AG08396 (cell line): ENCODE measurements around the gene KCNJ16.

Experiments
- DNase-seq: peaks from one replicate; pipeline ENCODE4 v3.0.0; 2012; ENCODE audit warnings: low spot score, mixed read lengths

KCNJ16 gene

GRCh38 chr17:70130289-70130688 is 55.3 kb downstream of the KCNJ16 start:
- no peak for DNase-seq

GRCh38 chr17:70132505-70132904 is 57.5 kb downstream of the KCNJ16 start:
- no peak for DNase-seq

DNA sequence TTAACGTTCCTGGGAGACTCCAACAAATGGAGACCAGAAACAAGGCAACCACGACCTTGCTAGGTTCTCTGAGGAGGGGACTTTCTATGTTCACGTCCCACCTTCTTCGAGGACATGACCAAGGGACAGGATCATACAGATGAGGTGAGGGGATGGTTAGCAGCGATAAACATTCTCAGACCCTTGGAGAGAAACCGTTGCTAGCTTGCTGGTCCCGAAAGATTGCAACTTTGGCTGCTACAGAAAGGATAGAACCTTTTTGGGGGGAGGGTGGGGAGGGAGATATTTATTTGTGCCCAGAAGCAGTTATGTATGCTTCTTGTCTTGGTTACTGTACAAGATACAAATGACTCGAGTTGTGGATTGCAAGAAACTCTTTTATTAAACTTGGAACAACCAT is 59.0 kb downstream of the KCNJ16 start:
- no peak for DNase-seq

GRCh38 chr17:70134777-70135176 is 59.8 kb downstream of the KCNJ16 start:
- DNase-seq: no peak

GRCh38 chr17:70136131-70136530 is 61.1 kb downstream of the KCNJ16 start:
- no peak for DNase-seq

DNA sequence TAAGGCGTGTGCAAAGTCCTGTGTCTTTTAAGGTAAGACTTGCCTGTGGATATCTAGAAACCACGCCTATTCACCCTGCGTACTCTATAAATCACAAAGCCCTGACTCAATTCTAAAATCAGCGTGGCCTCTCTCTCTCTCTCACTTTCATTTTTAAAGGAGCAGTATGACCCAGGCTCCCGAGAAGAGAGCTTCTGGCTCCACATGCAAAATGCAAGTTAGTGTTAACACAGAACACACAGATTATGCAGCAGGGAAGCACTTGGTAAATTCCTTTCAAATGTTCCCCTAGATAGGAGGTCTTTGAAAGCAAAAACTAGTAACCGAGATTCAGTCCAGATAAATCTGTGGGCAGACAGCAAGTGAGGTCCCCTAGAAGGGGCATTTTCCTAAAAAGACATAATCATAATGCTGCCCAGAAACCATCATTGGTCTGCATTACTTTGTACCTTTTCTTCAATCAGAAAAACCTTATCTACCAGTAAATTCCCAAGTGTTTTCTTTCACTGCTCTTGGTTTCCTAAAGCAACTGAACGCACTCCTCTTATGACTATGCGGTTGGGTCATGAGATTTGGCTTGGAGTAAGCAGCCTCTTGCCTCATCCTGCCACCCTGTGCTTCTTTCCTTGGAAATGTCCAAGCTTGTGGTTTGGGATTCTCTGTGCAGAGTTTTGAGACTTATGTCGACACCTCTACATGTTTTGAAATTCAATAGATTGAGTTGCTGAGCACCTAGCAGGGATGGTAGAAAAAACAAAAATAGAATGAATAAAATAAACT is 62.6 kb downstream of the KCNJ16 start:
- DNase-seq: peak; percentile 75

- DNase-seq: peak; percentile 40
Measured at GRCh38 chr17:70138291-70138865, 63.4 kb downstream of the KCNJ16 start.

- DNase-seq: no peak
Measured at GRCh38 chr17:70139449-70139993, 64.5 kb downstream of the KCNJ16 start.

DNA sequence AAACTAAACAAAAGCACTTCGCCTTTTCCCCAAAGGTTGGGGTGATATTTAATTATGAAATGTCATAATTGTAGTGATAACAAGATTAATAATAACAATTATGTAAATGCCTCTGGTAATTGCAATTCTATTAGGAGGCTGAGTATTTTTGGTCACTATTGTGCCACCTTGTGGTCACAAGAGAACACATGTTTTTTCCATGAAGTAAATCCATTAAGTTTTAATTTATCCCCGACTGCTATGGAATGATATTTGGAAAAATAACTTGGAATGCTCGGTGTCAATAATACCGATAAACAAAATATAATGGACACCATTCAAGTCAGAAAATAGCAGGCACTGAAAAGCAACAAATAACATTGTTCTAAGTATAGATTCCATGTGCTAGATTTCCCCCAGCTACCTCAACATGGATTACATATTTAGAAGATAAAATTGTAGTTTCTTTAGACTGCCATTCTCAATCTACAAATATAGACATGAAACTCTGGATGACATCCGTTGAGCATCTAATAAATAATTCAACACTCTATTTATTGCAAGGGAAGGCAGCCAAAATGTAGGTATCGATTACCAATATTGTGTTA is 69.3 kb downstream of the KCNJ16 start:
- DNase-seq: no peak

DNA sequence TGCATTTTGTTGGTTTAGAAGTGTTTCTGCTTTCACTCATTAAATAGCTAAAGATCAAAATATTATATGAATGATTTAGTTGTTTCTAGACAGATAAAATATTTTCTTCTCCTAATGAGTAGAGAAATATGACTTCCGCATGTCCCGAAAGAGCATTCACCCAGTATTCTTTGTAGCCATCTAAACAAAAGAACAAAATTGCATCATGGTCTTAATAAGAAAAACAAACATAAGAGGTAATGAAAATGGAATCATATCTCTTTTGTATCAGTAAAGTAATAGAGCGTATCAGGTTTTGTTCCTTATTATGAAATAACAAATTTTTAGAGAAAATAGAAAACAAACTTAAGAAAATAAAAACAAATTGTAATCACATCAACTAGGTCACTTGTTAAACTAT is 78.2 kb downstream of the KCNJ16 start:
- DNase-seq: no peak

- no peak for DNase-seq
Measured at GRCh38 chr17:70157151-70157550, 82.1 kb downstream of the KCNJ16 start.

DNA sequence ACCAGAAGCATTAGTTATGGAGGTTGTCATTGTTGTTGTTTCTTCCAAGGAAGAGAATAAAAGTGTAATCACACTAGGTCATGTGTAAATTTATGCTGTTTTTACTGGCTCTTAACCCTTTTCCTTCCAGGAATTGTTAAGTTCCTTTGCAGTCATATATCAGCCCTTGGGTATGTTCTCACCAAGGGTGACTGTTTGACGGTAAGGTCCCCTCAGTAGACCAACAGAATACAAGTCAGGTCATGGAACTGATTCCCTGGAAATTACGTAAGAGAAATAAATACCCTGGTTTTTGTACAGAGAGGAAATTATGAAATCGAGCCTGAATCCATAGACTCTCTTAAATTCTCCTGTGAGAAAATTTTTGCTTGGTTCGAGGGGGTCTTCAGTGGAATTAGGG is 83.2 kb downstream of the KCNJ16 start:
- DNase-seq: no peak

DNA sequence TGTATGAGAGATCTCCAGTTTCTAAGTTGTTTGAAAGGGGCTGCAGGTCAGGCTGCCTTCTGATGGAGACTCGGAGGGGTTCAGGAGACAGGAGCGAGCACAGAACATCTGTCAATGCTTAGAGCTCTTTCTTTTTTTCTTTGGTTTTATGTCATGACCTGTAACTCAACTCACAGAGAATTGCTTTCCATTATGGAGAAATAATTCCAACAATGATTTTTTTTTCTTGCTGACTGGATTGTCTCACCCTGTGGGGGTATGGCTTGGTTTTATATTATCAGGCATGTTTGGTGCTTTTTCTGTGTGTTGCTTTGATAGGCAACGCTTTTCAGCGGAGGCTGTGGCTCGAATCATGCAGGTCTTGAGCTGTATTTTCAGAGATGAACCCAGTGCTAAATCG is 83.6 kb downstream of the KCNJ16 start:
- no peak for DNase-seq

GRCh38 chr17:70159980-70160379 is 85.0 kb downstream of the KCNJ16 start:
- no peak for DNase-seq

GRCh38 chr17:70161519-70161918 is 86.5 kb downstream of the KCNJ16 start:
- DNase-seq: no peak

DNA sequence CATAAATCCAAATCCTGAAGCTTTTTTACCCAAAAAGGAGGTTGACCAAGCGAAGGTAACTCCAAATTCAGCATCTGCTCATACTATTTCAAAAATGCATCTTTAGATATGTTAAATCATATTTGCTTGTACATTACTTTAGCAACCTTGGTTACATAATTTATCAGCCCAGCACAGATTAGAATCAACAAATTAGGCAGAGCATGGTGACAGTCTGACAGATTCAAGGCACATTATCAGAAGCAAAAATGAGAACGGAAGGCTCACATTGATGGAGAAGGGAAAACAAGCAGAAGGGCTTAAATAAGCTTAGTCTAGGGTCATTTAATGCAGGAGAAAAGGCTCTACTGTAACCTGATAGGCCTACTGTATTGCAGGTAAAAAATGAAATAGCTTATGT is 90.4 kb downstream of the KCNJ16 start:
- no peak for DNase-seq

DNA sequence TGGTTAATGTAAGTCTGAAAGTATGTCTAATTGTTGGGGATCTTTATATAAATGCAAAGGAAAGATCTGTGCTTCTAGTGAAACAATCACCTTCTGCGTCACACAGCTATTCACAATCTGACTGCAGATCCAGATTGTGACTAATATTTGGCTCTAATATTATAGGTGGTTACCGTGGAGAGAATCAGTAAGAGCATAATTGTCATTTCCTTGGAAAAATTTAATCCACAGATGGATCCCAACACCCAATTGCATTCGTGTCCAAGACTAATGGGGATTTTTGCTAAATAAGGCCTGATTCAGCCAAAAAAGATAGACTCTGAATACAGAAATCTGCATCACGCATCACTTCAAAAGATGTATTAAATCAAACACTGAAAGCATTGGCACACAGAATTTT is 91.6 kb downstream of the KCNJ16 start:
- no peak for DNase-seq

DNA sequence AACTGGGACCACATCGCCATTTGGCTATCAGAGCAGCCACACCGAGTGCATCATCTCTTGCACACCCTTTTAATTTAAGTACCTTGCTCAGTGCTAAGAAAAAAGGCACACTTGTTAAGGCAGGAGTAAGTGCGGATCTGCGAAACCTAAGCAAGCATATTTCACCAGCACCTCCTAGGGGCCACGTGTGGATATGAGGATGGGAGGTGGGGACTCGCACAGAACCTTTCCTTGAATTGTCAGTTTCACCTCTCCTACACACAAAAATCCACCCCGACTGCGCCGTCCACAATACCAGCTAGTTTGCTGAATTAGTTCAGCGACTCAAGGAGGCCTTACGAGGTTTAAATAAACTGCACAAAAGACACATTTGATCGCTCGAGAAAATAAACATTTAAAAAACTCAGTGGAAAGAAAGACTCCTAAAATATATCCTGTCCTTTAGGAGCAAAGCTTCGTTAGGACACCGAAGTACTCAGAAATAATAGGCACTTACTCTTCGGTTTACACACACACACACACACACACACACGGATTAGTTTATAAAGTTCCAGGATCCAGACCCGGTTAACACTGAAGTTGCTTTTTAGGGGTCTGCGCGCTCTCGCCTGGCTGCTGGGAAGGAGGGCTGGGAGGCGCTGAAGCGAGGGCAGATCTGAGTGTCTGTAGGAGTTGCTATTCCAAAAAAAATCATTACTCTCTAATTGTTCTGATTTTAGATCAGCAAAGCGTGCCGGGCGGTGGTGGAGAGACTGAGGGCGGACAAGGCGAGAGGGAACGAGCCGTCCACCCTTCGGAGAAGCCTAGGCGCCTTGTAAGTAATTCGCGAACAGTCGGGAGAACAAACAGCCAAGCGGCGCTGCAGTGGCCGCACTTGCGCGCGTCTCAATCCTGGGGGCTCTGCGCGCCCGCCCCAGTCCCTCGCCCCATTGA is 93.3 kb downstream of the KCNJ16 start:
- DNase-seq: peak; percentile 51

- peak; percentile 95 for DNase-seq
Measured at GRCh38 chr17:70168977-70169708, 94.1 kb downstream of the KCNJ16 start, which contains the start of gene KCNJ2. Gene KCNJ2, plus strand, starts transcription at chr17:70169532. Its CDS starts 5,508 bp downstream, at chr17:70175040.

- peak; percentile 23 for DNase-seq
Measured at GRCh38 chr17:70169709-70170597, 94.9 kb downstream of the KCNJ16 start.
